ENCODE results near the gene SLC30A4.

Gene SLC30A4

DNA sequence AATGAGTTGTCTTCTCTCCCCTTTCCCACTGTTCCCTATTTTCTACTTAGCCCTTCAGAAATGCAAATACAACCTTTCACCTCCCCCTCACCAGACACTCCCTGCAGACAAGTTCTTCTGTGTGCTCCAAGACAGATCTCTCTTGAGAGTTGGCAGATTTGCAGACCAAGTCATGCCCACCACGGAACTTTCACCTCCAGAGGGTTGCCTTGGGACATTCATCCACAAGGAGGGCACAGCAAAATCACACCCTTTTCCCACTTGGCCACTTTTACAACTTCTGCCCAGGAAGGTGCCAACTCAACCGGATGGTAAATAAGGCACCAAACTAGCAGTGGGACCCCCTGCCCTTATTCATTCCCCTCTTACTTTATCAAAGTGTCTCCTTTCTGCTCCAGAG is 53.5 kb downstream of the SLC30A4 start:
- no peak for TF ChIP-seq POLR2AphosphoS5 (IDR thresholded peaks at IDR 0.05; ENCODE audit: low read depth, low read length)
- TF ChIP-seq SIN3A (IDR thresholded peaks at IDR 0.05; ENCODE audit: borderline replicate concordance, insufficient read depth, low read length), result no peak
- TF ChIP-seq FOXP2 (optimal IDR thresholded peaks at IDR 0.05; ENCODE audit: borderline replicate concordance, extremely low read depth, extremely low read length, insufficient read depth), result no peak
- no peak for TF ChIP-seq TAF1 (IDR thresholded peaks at IDR 0.05; ENCODE audit: borderline replicate concordance, insufficient read depth, low read length)
- TF ChIP-seq, protein P1, sequence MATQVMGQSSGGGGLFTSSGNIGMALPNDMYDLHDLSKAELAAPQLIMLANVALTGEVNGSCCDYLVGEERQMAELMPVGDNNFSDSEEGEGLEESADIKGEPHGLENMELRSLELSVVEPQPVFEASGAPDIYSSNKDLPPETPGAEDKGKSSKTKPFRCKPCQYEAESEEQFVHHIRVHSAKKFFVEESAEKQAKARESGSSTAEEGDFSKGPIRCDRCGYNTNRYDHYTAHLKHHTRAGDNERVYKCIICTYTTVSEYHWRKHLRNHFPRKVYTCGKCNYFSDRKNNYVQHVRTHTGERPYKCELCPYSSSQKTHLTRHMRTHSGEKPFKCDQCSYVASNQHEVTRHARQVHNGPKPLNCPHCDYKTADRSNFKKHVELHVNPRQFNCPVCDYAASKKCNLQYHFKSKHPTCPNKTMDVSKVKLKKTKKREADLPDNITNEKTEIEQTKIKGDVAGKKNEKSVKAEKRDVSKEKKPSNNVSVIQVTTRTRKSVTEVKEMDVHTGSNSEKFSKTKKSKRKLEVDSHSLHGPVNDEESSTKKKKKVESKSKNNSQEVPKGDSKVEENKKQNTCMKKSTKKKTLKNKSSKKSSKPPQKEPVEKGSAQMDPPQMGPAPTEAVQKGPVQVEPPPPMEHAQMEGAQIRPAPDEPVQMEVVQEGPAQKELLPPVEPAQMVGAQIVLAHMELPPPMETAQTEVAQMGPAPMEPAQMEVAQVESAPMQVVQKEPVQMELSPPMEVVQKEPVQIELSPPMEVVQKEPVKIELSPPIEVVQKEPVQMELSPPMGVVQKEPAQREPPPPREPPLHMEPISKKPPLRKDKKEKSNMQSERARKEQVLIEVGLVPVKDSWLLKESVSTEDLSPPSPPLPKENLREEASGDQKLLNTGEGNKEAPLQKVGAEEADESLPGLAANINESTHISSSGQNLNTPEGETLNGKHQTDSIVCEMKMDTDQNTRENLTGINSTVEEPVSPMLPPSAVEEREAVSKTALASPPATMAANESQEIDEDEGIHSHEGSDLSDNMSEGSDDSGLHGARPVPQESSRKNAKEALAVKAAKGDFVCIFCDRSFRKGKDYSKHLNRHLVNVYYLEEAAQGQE (IDR thresholded peaks at IDR 0.05; ENCODE audit: insufficient read depth in 1 of 2, low read depth in 2 of 2, low read length in 2 of 2), result no peak

DNA sequence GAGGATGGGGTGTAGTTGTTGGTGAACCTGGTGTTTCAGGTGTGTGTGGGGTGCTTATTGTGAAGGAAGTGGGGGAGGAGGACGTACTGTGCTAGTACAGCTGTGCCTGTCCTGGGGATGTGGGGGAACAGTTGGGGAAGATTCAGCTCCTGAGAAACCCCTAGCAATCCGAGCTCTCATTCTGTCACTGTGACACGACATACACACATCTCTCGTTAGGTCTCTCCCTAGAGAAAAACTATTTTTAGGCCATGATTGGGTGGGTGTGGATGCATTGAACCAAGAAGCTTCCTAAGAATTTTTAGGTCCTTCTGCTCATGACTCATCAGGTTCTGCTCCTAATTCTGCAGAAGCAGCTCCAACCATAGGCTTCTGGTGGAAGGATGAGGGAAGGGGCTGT is 54.3 kb downstream of the SLC30A4 start:
- TF ChIP-seq POLR2AphosphoS5 (IDR thresholded peaks at IDR 0.05; ENCODE audit: low read depth, low read length) (no peak), SIN3A (IDR thresholded peaks at IDR 0.05; ENCODE audit: borderline replicate concordance, insufficient read depth, low read length) (no peak), FOXP2 (optimal IDR thresholded peaks at IDR 0.05; ENCODE audit: borderline replicate concordance, extremely low read depth, extremely low read length, insufficient read depth) (no peak), TAF1 (IDR thresholded peaks at IDR 0.05; ENCODE audit: borderline replicate concordance, insufficient read depth, low read length) (no peak)
- TF ChIP-seq, protein P1 (IDR thresholded peaks at IDR 0.05; ENCODE audit: insufficient read depth in 1 of 2, low read depth in 2 of 2, low read length in 2 of 2), result no peak

DNA sequence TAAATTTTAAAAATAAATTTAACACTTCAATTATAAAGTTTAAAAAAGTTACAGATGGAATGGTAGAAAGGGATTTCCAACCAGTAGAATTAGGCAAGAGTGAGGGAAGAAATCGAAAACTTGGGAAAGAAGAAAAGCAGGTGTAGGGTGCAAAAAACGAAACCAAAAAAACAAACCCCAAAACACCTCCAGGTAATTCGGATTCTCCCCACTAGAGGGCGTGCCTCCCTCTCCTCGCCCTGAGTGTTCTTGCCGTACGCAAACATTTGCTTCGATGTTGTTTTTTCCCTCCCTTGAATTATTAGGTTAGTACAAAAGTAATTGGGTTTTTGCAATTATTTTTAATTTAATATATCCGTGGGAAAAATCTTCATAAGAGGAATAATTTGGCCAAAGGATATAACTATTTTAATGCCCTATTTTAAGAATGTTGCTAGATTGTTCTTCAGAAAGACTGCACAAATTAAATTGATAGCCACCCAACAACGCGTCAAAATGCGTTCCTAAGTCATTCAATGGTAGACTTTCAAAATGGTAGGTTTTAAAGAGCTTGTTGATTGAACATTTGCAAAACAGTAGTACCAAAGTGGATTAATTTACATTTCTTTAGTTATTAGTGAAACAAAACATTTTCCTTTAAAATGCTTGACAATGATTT is 63.7 kb downstream of the SLC30A4 start:
- no peak for TF ChIP-seq POLR2AphosphoS5 (IDR thresholded peaks at IDR 0.05; ENCODE audit: low read depth, low read length)
- TF ChIP-seq SIN3A (IDR thresholded peaks at IDR 0.05; ENCODE audit: borderline replicate concordance, insufficient read depth, low read length), result no peak
- TF ChIP-seq, protein P1 (IDR thresholded peaks at IDR 0.05; ENCODE audit: insufficient read depth in 1 of 2, low read depth in 2 of 2, low read length in 2 of 2), result no peak
- no peak for TF ChIP-seq FOXP2 (optimal IDR thresholded peaks at IDR 0.05; ENCODE audit: borderline replicate concordance, extremely low read depth, extremely low read length, insufficient read depth)
- TF ChIP-seq TAF1 (IDR thresholded peaks at IDR 0.05; ENCODE audit: borderline replicate concordance, insufficient read depth, low read length), result no peak

DNA sequence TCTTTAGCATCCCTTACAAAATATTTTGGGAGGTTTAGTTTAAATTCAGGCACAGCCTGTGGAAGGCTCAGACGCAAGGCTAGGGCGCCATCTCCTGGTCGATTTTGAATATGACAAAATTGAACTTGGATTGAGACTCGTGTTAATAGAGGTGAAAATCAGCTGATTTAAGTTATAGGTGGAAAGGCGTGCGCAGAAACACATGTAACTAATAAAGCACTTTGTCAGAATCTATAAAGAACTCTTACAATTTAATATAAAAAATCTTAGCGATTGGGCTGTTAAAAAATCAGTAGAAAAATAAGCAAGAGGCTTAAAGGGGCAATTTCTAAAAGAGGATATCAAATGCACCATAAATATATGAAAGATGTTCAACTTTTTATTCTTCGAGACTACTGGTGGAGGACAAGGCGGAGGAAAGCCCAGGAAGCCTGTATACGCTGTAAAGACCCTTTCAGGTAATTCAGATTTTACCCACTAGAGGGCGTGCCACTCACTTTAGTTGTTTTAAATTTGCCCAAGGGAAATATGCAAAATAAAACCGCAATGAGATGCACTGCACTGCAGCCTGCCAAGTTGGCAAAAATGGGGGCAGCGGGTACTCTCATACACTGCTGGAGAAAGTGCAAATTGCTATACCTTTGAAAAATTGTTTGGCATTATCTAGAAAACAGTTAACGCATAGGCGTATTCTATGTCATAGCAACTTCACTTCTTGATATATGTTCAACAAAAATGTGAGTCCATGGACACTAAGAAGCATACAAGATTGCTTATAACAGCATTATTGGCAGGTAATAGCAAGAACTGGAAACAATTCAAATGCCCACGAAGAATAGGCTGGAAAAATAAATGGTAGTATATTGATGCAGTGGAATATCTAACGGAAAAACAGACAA is 64.7 kb downstream of the SLC30A4 start:
- TF ChIP-seq TAF1 (IDR thresholded peaks at IDR 0.05; ENCODE audit: borderline replicate concordance, insufficient read depth, low read length), result no peak
- TF ChIP-seq SIN3A (IDR thresholded peaks at IDR 0.05; ENCODE audit: borderline replicate concordance, insufficient read depth, low read length), result no peak
- TF ChIP-seq, protein P1 (IDR thresholded peaks at IDR 0.05; ENCODE audit: insufficient read depth in 1 of 2, low read depth in 2 of 2, low read length in 2 of 2), result no peak
- no peak for TF ChIP-seq POLR2AphosphoS5 (IDR thresholded peaks at IDR 0.05; ENCODE audit: low read depth, low read length)
- TF ChIP-seq FOXP2 (optimal IDR thresholded peaks at IDR 0.05; ENCODE audit: borderline replicate concordance, extremely low read depth, extremely low read length, insufficient read depth), result no peak
